Testis (tissue), 2 donors: ENCODE measurements around the gene MAGI1.

Source experiments
- POLR2A ChIP-seq: fragments of 450-650 bp; IDR thresholded peaks from one replicate; pipeline ENCODE4 v1.6.1; 2017; ENCODE audit warnings: antibody characterized with exemption, mild to moderate bottlenecking, moderate library complexity
- TF ChIP-seq, protein P1 (sequence below), 3 experiments: fragments of 450-650 bp in 2 of 3; fragments of 200-600 bp in 1 of 3; sonication (generic) in 1 of 3; IDR thresholded peaks; one replicate each; pipeline ENCODE4 v1.5.1; 2016 to 2019; ENCODE audit warnings: antibody characterized with exemption in 3 of 3, mild to moderate bottlenecking in 2 of 3, moderate library complexity in 1 of 3

DNA sequence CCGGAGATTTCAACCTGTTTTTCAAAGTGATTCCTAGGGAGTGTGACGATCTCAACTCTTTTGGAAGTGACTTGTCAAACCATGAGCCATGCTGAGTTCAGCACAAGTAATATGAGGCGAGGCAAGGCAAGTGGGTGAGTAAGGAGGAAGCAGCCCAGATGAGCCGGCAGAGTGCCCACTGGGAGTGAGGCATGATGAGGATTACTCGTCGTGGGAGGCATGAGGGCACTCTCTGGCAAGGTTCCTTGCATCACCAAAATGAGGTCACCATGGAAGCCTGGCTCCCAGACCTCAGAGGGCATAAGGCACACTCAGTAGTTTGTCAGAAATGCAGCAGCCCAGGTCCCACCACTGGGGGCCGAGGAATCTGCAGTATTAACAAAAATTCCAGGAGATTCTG, 636.1 kb downstream of the MAGI1 start:
- TF ChIP-seq POLR2A, result no peak
- TF ChIP-seq, protein P1, sequence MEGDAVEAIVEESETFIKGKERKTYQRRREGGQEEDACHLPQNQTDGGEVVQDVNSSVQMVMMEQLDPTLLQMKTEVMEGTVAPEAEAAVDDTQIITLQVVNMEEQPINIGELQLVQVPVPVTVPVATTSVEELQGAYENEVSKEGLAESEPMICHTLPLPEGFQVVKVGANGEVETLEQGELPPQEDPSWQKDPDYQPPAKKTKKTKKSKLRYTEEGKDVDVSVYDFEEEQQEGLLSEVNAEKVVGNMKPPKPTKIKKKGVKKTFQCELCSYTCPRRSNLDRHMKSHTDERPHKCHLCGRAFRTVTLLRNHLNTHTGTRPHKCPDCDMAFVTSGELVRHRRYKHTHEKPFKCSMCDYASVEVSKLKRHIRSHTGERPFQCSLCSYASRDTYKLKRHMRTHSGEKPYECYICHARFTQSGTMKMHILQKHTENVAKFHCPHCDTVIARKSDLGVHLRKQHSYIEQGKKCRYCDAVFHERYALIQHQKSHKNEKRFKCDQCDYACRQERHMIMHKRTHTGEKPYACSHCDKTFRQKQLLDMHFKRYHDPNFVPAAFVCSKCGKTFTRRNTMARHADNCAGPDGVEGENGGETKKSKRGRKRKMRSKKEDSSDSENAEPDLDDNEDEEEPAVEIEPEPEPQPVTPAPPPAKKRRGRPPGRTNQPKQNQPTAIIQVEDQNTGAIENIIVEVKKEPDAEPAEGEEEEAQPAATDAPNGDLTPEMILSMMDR (IDR thresholded peaks at IDR 0.05), result no peak
